Measurements from ENCODE around the gene MFAP1.

DNA sequence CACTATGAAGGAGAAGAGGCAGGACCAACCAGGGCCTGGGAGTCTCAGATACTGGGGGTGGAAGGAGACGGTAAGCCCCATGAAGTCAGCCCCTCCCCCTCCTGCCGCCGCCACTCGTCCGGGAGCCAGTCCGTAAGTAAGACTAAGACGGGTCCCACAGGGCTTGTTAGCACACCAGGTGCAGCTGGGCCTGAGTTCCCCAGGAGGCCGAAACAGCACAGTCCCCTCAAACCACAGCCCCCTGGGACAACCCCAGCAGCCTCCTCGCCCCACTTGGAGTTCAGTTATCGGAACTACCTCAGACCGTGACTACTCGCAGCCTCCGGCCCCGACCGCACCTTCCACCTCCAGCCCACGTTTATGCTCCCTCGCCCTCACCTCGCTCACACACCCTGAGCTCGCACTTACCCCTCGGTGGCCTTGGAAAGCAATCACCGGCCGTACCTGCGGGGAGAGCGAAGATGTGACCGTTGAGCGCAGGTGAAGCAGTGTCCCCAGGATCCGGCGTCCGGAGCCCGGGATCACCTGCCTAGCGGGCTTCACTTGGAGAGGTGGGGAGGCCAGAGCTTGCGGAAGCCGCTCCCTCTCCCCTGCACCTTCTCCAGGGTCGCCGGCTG is 48.3 kb downstream of the MFAP1 start:
- TF ChIP-seq, protein P1, sequence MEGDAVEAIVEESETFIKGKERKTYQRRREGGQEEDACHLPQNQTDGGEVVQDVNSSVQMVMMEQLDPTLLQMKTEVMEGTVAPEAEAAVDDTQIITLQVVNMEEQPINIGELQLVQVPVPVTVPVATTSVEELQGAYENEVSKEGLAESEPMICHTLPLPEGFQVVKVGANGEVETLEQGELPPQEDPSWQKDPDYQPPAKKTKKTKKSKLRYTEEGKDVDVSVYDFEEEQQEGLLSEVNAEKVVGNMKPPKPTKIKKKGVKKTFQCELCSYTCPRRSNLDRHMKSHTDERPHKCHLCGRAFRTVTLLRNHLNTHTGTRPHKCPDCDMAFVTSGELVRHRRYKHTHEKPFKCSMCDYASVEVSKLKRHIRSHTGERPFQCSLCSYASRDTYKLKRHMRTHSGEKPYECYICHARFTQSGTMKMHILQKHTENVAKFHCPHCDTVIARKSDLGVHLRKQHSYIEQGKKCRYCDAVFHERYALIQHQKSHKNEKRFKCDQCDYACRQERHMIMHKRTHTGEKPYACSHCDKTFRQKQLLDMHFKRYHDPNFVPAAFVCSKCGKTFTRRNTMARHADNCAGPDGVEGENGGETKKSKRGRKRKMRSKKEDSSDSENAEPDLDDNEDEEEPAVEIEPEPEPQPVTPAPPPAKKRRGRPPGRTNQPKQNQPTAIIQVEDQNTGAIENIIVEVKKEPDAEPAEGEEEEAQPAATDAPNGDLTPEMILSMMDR (IDR thresholded peaks at IDR 0.05) = no peak
- TF ChIP-seq POLR2A (IDR thresholded peaks at IDR 0.05) = no peak

Measured in right lobe of liver (tissue), 4 donors.